Astrocyte (in vitro differentiated cells and primary cell): ENCODE measurements around the gene NOB1.
"Not testable (repeated sequence)": the region's sequence is repeated elsewhere in the genome, so short reads cannot be mapped to it uniquely, and the experiment has no call there.

Source experiments
- CTCF ChIP-seq: IDR thresholded peaks from 2 replicates; pipeline ENCODE4 v1.5.1; 2011; ENCODE audit warnings: low read depth, mild to moderate bottlenecking, inconsistent platforms, low read length, moderate library complexity; ENCODE audit not compliant: insufficient read depth
- EZH2 ChIP-seq: IDR thresholded peaks from 2 replicates; pipeline ENCODE4 v1.6.1; 2012; ENCODE audit warnings: mild to moderate bottlenecking, low read length, inconsistent platforms; ENCODE audit not compliant: insufficient read depth

GRCh38 chr16:69757375-69757774, 2.6 kb upstream of the NOB1 start:
- TF ChIP-seq CTCF, EZH2: not testable (repeated sequence)
